A549 (cell line): ENCODE results near the gene SMCO4. TPM values are rescaled to one million over a fixed set of nuclear protein-coding genes. Genes with fewer than 3 reads are reported as not detected.

ENCODE experiments used
- ATAC-seq, 2 experiments: fragments of 200-7000 bp in 1 of 2; fragments of >200 bp in 1 of 2; cut with Nextera tagmentation in 1 of 2; cut with Tn5 transposase in 1 of 2; 3 replicates each; pipeline versions ENCODE4 v1.8.0 to v1.9.1; 2018 to 2020; ENCODE audit warnings: mild to moderate bottlenecking in 1 of 2, moderate library complexity in 1 of 2
- CTCF ChIA-PET: fragments of 300-600 bp; sonication (Branson Sonifier 250); formaldehyde crosslinking; extraction: SDS; loops from one replicate; lab custom pipeline; 2021; ENCODE audit warnings: antibody characterized with exemption, inconsistent platforms; lab: Yijun Ruan, JAX
- POLR2A ChIA-PET: fragments of 350-600 bp; formaldehyde crosslinking; extraction: SDS; loops from one replicate; lab custom pipeline; 2021; ENCODE audit warnings: antibody characterized with exemption, inconsistent platforms; lab: Yijun Ruan, JAX
- DNase-seq, 2 experiments: peaks; one replicate each; pipeline versions ENCODE4 v3.0.0 to v3.0.0-alpha.2; 2011 to 2016; ENCODE audit warnings: low read depth in 1 of 2, low spot score in 1 of 2
- FAIRE-seq: peaks from 2 replicates; lab custom pipeline; 2011; peaks lifted over from hg19 to GRCh38; lab: Jason Lieb, UNC
- H3K27ac ChIP-seq, 2 experiments: fragments of >200 bp; sonication (Bioruptor Twin); formaldehyde crosslinking; 3 replicates each; pipeline ENCODE4 v1.5.1; 2016 to 2017
- H3K4me1 ChIP-seq: fragments of >200 bp; sonication (Bioruptor Twin); formaldehyde crosslinking; 3 replicates; pipeline ENCODE4 v1.6.1; 2016
- H3K4me2 ChIP-seq: fragments of >200 bp; sonication (Bioruptor Twin); formaldehyde crosslinking; 3 replicates; pipeline ENCODE4 v1.6.1; 2016
- H3K4me3 ChIP-seq: fragments of >200 bp; sonication (Bioruptor Twin); formaldehyde crosslinking; 3 replicates; pipeline ENCODE4 v1.5.1; 2016
- H3K9me3 ChIP-seq: fragments of >200 bp; sonication (Bioruptor Twin); formaldehyde crosslinking; 3 replicates; pipeline ENCODE4 v1.6.1; 2016
- CBX8 ChIP-seq: fragments of 200-600 bp; sonication (generic); IDR thresholded peaks from 2 replicates; pipeline ENCODE4 v1.6.1; 2016
- CHD4 ChIP-seq: fragments of 200-600 bp; sonication (generic); IDR thresholded peaks from 2 replicates; pipeline ENCODE4 v1.6.1; 2016; ENCODE audit warnings: antibody characterized with exemption, mild to moderate bottlenecking, borderline replicate concordance
- EHF ChIP-seq: fragments of 250-450 bp; sonication (Bioruptor Pico); IDR thresholded peaks from 2 replicates; pipeline ENCODE4 v1.5.0; 2020; ENCODE audit warnings: mild to moderate bottlenecking
- HDAC2 ChIP-seq: fragments of 200-600 bp; sonication (generic); IDR thresholded peaks from 2 replicates; pipeline ENCODE4 v1.6.1; 2016
- KDM1A ChIP-seq: fragments of 200-600 bp; sonication (generic); IDR thresholded peaks from 2 replicates; pipeline ENCODE4 v1.6.1; 2016; ENCODE audit warnings: low read depth, mild to moderate bottlenecking
- NFE2L2 ChIP-seq: fragments of 150-350 bp; conservative IDR thresholded peaks from 2 replicates; pipeline ENCODE4 v1.6.1; 2014; ENCODE audit warnings: low read length
- NR3C1 ChIP-seq: fragments of >200 bp; sonication (Bioruptor Twin); formaldehyde crosslinking; IDR thresholded peaks from 3 replicates; pipeline ENCODE4 v1.6.1; 2017
- PHF8 ChIP-seq: fragments of 200-600 bp; sonication (generic); IDR thresholded peaks from 2 replicates; pipeline ENCODE4 v1.6.1; 2016; ENCODE audit warnings: low read depth, mild to moderate bottlenecking, antibody characterized with exemption, moderate library complexity, borderline replicate concordance
- POLR2AphosphoS2 ChIP-seq: conservative IDR thresholded peaks from 2 replicates; pipeline ENCODE4 v1.6.1; 2012; ENCODE audit warnings: low read length, improper control_type of control experiment, inconsistent platforms
- RARB ChIP-seq: fragments of 250-450 bp; sonication (Bioruptor Pico); IDR thresholded peaks from 2 replicates; pipeline ENCODE4 v1.8.0; 2021; ENCODE audit warnings: mild to moderate bottlenecking, moderate library complexity
- RFX5 ChIP-seq: fragments of 450-650 bp; IDR thresholded peaks from 2 replicates; pipeline ENCODE4 v1.7.1; 2014; ENCODE audit warnings: antibody characterized with exemption, mild to moderate bottlenecking, moderate library complexity
- RNF2 ChIP-seq: fragments of 200-600 bp; sonication (generic); IDR thresholded peaks from 2 replicates; pipeline ENCODE4 v1.6.1; 2016; ENCODE audit warnings: low read depth, mild to moderate bottlenecking, antibody characterized with exemption, moderate library complexity, borderline replicate concordance
- TP53 ChIP-seq: fragments of 250-450 bp; sonication (Bioruptor Pico); IDR thresholded peaks from 2 replicates; pipeline ENCODE4 v1.5.0; 2021; ENCODE audit warnings: mild to moderate bottlenecking, moderate library complexity
- ZNF302 ChIP-seq: fragments of 250-450 bp; sonication (Bioruptor Pico); IDR thresholded peaks from 2 replicates; pipeline ENCODE4 v1.9.0; 2021; ENCODE audit warnings: inconsistent platforms, mild to moderate bottlenecking, moderate library complexity
- WGBS: methylation state at CpG from one replicate; pipeline ENCODE4 v1.1.6; 2017; ENCODE audit errors: missing lambda C conversion rate; 5-methylcytosine and 5-hydroxymethylcytosine counted together
- polyA plus RNA-seq, 4 experiments: library from polyadenylated mRNA; depleted of rRNA in 3 of 4; stranded (reverse); fragments of >200 nt; fragmentation: RNase III in 1 of 4; extraction: RNeasy Plus Mini Kit Qiagen cat#74134 plus additional on column Dnase treatment in 1 of 4; gene quantifications; 2 replicates in 3 of 4; 3 replicates in 1 of 4; pipeline ENCODE4 v1.2.3, GENCODE V29; 2011 to 2017
- TF ChIP-seq, protein P1 (sequence below): fragments of 150-350 bp; IDR thresholded peaks from 2 replicates; pipeline ENCODE4 v1.6.1; 2014; ENCODE audit warnings: low read depth, mild to moderate bottlenecking, low read length
- TF ChIP-seq, protein P2 (sequence below): fragments of >200 bp; sonication (Bioruptor Twin); formaldehyde crosslinking; IDR thresholded peaks from 3 replicates; pipeline ENCODE4 v1.6.1; 2016
- TF ChIP-seq, protein P3 (sequence below): fragments of 200-600 bp; sonication (generic); IDR thresholded peaks from 2 replicates; pipeline ENCODE4 v1.6.1; 2016; ENCODE audit warnings: antibody characterized with exemption, mild to moderate bottlenecking, moderate library complexity
- TF ChIP-seq, protein P4 (sequence below): IDR thresholded peaks from 2 replicates; pipeline ENCODE4 v1.6.1; 2012

The SMCO4 gene
- polyA plus RNA-seq, 2 of the 4 experiments (the other 2 are of a cell fraction), result 11.9 to 14.8 TPM

GRCh38 chr11:93547028-93547427 is 3.8 kb upstream of the SMCO4 start:
- CTCF ChIA-PET, result interaction anchor here (1.3 kb wide), 1 partner anchor 101 kb away, joined by 3 read pairs; no protein-coding TSS in a partner anchor

GRCh38 chr11:93545566-93545965 is 2.4 kb upstream of the SMCO4 start:
- Histone ChIP-seq H3K4me1 (peaks cover 20% of the 10 kb centered on the region), H3K4me3 (no peak overlapping the region), H3K27ac (no peak overlapping the region), H3K9me3 (no peaks in the 10 kb centered on the region), H3K4me2 (no peak overlapping the region)
- FAIRE-seq (no peak), DNase-seq (no peak), ATAC-seq (no peak)
- WGBS, result 46% methylated on average over 2 of the region's 2 CpGs
- ChIA-PET POLR2A (no interaction called here), CTCF (interaction anchor here (0.6 to 2.0 kb wide), 3 partner anchors 30 to 311 kb away, joined by 3 to 4 read pairs (median 4); no protein-coding TSS in a partner anchor)
- TF ChIP-seq PHF8 (no peak), POLR2AphosphoS2 (no peak), RNF2 (no peak), RFX5 (no peak)

More at GRCh38 chr11:93547028-93547427, 3.8 kb upstream of the SMCO4 start:
- DNase-seq (no peak), FAIRE-seq (no peak), ATAC-seq (no peak)
- WGBS, result 55% methylated on average over 2 of the region's 2 CpGs
- Histone ChIP-seq H3K4me1 (peaks cover 9% of the 10 kb centered on the region), H3K9me3 (no peaks in the 10 kb centered on the region), H3K4me3 (no peak overlapping the region), H3K27ac (no peak overlapping the region), H3K4me2 (no peak overlapping the region)
- POLR2A ChIA-PET, result no interaction called here
- TF ChIP-seq, protein P1, sequence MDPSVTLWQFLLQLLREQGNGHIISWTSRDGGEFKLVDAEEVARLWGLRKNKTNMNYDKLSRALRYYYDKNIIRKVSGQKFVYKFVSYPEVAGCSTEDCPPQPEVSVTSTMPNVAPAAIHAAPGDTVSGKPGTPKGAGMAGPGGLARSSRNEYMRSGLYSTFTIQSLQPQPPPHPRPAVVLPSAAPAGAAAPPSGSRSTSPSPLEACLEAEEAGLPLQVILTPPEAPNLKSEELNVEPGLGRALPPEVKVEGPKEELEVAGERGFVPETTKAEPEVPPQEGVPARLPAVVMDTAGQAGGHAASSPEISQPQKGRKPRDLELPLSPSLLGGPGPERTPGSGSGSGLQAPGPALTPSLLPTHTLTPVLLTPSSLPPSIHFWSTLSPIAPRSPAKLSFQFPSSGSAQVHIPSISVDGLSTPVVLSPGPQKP, result no peak
- no peak for TF ChIP-seq EHF
- TF ChIP-seq, protein P2, sequence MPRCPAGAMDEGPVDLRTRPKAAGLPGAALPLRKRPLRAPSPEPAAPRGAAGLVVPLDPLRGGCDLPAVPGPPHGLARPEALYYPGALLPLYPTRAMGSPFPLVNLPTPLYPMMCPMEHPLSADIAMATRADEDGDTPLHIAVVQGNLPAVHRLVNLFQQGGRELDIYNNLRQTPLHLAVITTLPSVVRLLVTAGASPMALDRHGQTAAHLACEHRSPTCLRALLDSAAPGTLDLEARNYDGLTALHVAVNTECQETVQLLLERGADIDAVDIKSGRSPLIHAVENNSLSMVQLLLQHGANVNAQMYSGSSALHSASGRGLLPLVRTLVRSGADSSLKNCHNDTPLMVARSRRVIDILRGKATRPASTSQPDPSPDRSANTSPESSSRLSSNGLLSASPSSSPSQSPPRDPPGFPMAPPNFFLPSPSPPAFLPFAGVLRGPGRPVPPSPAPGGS, result no peak
- TF ChIP-seq KDM1A, result no peak
- TF ChIP-seq, protein P3, sequence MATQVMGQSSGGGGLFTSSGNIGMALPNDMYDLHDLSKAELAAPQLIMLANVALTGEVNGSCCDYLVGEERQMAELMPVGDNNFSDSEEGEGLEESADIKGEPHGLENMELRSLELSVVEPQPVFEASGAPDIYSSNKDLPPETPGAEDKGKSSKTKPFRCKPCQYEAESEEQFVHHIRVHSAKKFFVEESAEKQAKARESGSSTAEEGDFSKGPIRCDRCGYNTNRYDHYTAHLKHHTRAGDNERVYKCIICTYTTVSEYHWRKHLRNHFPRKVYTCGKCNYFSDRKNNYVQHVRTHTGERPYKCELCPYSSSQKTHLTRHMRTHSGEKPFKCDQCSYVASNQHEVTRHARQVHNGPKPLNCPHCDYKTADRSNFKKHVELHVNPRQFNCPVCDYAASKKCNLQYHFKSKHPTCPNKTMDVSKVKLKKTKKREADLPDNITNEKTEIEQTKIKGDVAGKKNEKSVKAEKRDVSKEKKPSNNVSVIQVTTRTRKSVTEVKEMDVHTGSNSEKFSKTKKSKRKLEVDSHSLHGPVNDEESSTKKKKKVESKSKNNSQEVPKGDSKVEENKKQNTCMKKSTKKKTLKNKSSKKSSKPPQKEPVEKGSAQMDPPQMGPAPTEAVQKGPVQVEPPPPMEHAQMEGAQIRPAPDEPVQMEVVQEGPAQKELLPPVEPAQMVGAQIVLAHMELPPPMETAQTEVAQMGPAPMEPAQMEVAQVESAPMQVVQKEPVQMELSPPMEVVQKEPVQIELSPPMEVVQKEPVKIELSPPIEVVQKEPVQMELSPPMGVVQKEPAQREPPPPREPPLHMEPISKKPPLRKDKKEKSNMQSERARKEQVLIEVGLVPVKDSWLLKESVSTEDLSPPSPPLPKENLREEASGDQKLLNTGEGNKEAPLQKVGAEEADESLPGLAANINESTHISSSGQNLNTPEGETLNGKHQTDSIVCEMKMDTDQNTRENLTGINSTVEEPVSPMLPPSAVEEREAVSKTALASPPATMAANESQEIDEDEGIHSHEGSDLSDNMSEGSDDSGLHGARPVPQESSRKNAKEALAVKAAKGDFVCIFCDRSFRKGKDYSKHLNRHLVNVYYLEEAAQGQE, result no peak
- TF ChIP-seq TP53 (CRISPR knock-in tag), result no peak
- TF ChIP-seq CHD4, result no peak
- no peak for TF ChIP-seq HDAC2
- TF ChIP-seq POLR2AphosphoS2, result no peak
- TF ChIP-seq RARB, result no peak
- no peak for TF ChIP-seq CBX8
- no peak for TF ChIP-seq NR3C1
- TF ChIP-seq, protein P4, sequence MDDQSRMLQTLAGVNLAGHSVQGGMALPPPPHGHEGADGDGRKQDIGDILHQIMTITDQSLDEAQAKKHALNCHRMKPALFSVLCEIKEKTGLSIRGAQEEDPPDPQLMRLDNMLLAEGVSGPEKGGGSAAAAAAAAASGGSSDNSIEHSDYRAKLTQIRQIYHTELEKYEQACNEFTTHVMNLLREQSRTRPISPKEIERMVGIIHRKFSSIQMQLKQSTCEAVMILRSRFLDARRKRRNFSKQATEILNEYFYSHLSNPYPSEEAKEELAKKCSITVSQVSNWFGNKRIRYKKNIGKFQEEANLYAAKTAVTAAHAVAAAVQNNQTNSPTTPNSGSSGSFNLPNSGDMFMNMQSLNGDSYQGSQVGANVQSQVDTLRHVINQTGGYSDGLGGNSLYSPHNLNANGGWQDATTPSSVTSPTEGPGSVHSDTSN, result no peak
- TF ChIP-seq NFE2L2, result no peak
- no peak for TF ChIP-seq ZNF302 (CRISPR knock-in tag)
